Measurements from ENCODE around the gene LRP8. TPM values are rescaled to one million over a fixed set of nuclear protein-coding genes. Genes with fewer than 3 reads are reported as not detected.

LRP8 gene
- total and polyA plus RNA-seq, 4 donors: 2.6 to 20.0 (median 9.6) TPM

DNA sequence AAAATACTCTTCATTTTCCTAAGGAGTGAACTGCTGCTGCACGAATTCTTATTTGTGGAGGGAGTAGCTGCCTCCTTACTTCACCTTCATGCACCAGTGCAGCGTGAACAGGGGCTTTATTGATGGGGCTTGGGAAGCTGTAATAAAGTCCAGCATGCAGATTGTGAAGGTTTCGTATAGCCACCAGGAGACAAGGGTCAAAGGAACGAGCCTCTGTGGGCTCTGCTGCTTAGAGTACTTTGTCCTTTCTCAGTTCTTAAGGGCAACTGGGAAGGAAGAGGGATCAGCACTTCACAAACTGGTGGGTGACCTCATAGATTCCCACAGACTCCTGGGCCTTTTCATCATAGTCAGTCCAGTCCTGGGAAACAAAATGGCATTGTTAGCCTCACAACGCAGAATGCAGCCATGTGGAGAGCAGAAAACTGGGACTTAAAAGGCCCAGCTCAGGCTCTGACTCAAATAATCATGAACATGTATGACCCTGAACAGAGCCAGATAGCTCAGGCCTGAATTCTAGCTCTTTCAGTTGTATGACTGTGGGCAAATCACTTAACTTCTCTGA, 113.4 kb downstream of the LRP8 start:
- no peak overlapping the region for H3K4me3 ChIP-seq
- H3K4me1 ChIP-seq (ENCODE audit: control insufficient read depth in 5 of 5, insufficient read depth in 5 of 5, low read length in 5 of 5): peaks cover 0 to 6% (median 2%) of the 10 kb centered on the region in 5 donors
- H3K27ac ChIP-seq (ENCODE audit: low read depth in 1 of 2, low read length in 1 of 2): no peak overlapping the region
- H3K9ac ChIP-seq (ENCODE audit: insufficient read depth in 1 of 2, low read length in 2 of 2): no peak overlapping the region
- H3K27me3 ChIP-seq (ENCODE audit: control insufficient read depth in 3 of 3, insufficient read depth in 3 of 3, low read length in 2 of 3): no peaks in the 10 kb centered on the region
- no peaks in the 10 kb centered on the region for H3K9me3 ChIP-seq (ENCODE audit: control insufficient read depth in 4 of 4, insufficient read depth in 3 of 4, low read length in 3 of 4)
- 92 to 97% methylated on average over 5 of the region's 5 CpGs for WGBS, 2 donors
- DNase-seq (no peak), ATAC-seq (ENCODE audit: insufficient read depth, low FRiP score) (no peak)
- TF ChIP-seq, protein P1, sequence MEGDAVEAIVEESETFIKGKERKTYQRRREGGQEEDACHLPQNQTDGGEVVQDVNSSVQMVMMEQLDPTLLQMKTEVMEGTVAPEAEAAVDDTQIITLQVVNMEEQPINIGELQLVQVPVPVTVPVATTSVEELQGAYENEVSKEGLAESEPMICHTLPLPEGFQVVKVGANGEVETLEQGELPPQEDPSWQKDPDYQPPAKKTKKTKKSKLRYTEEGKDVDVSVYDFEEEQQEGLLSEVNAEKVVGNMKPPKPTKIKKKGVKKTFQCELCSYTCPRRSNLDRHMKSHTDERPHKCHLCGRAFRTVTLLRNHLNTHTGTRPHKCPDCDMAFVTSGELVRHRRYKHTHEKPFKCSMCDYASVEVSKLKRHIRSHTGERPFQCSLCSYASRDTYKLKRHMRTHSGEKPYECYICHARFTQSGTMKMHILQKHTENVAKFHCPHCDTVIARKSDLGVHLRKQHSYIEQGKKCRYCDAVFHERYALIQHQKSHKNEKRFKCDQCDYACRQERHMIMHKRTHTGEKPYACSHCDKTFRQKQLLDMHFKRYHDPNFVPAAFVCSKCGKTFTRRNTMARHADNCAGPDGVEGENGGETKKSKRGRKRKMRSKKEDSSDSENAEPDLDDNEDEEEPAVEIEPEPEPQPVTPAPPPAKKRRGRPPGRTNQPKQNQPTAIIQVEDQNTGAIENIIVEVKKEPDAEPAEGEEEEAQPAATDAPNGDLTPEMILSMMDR (IDR thresholded peaks at IDR 0.05; ENCODE audit: control extremely low read depth, extremely low read depth): no peak
- H3K36me3 ChIP-seq (ENCODE audit: control insufficient read depth in 4 of 4, insufficient read depth in 4 of 4, low read length in 4 of 4): peaks cover 14 to 35% (median 28%) of the 10 kb centered on the region in 4 donors

DNA sequence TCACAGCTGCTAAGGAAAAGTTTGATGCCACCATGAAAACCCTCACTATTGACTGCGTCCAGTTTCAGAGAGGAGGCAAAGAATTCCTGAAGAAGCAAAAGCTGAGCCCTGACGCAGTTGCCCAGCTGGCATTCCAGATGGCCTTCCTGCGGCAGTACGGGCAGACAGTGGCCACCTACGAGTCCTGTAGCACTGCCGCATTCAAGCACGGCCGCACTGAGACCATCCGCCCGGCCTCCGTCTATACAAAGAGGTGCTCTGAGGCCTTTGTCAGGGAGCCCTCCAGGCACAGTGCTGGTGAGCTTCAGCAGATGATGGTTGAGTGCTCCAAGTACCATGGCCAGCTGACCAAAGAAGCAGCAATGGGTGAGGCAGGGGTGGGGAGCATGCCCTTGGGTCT, 116.9 kb downstream of the LRP8 start:
- Histone ChIP-seq H3K27me3 (ENCODE audit: control insufficient read depth in 3 of 3, insufficient read depth in 3 of 3, low read length in 2 of 3) (no peaks in the 10 kb centered on the region), H3K36me3 (ENCODE audit: control insufficient read depth in 4 of 4, insufficient read depth in 4 of 4, low read length in 4 of 4) (peaks cover 20 to 36% (median 31%) of the 10 kb centered on the region in 4 donors), H3K9ac (ENCODE audit: insufficient read depth in 1 of 2, low read length in 2 of 2) (no peak overlapping the region), H3K4me3 (no peak overlapping the region), H3K9me3 (ENCODE audit: control insufficient read depth in 4 of 4, insufficient read depth in 3 of 4, low read length in 3 of 4) (peaks cover 0 to 3% (median 0%) of the 10 kb centered on the region in 4 donors), H3K4me1 (ENCODE audit: control insufficient read depth in 5 of 5, insufficient read depth in 5 of 5, low read length in 5 of 5) (no peaks in the 10 kb centered on the region), H3K27ac (ENCODE audit: low read depth in 1 of 2, low read length in 1 of 2) (no peak overlapping the region)
- TF ChIP-seq, protein P1 (IDR thresholded peaks at IDR 0.05; ENCODE audit: control extremely low read depth, extremely low read depth): no peak
- WGBS, 2 donors: 97 to 98% methylated on average over 11 of the region's 11 CpGs
- DNase-seq: no peak
- no peak for ATAC-seq (ENCODE audit: insufficient read depth, low FRiP score)

DNA sequence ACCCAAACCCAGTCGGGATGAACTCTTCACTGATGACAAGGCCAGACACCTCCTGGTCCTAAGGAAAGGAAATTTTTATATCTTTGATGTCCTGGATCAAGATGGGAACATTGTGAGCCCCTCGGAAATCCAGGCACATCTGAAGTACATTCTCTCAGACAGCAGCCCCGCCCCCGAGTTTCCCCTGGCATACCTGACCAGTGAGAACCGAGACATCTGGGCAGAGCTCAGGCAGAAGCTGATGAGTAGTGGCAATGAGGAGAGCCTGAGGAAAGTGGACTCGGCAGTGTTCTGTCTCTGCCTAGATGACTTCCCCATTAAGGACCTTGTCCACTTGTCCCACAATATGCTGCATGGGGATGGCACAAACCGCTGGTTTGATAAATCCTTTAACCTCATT, 117.5 kb downstream of the LRP8 start:
- peaks cover 26 to 39% (median 31%) of the 10 kb centered on the region in 4 donors for H3K36me3 ChIP-seq (ENCODE audit: control insufficient read depth in 4 of 4, insufficient read depth in 4 of 4, low read length in 4 of 4)
- no peak for ATAC-seq (ENCODE audit: insufficient read depth, low FRiP score)
- WGBS, 2 donors: 90 to 93% methylated on average over 7 of the region's 7 CpGs

More for the DNA sequence above, 117.5 kb downstream of the LRP8 start:
- Histone ChIP-seq H3K27ac (ENCODE audit: low read depth in 1 of 2, low read length in 1 of 2) (no peak overlapping the region), H3K4me1 (ENCODE audit: control insufficient read depth in 5 of 5, insufficient read depth in 5 of 5, low read length in 5 of 5) (no peaks in the 10 kb centered on the region), H3K27me3 (ENCODE audit: control insufficient read depth in 3 of 3, insufficient read depth in 3 of 3, low read length in 2 of 3) (no peaks in the 10 kb centered on the region), H3K9me3 (ENCODE audit: control insufficient read depth in 4 of 4, insufficient read depth in 3 of 4, low read length in 3 of 4) (peaks cover 0 to 6% (median 0%) of the 10 kb centered on the region in 4 donors), H3K4me3 (no peak overlapping the region), H3K9ac (ENCODE audit: insufficient read depth in 1 of 2, low read length in 2 of 2) (no peak overlapping the region)
- DNase-seq: no peak
- TF ChIP-seq, protein P1 (IDR thresholded peaks at IDR 0.05; ENCODE audit: control extremely low read depth, extremely low read depth): no peak
